Activated effector memory CD4-positive, alpha-beta T cell treated with anti-CD3 and anti-CD28 coated beads, Interleukin-2, amount 50 U/mL, for 16 hours (primary cell): ENCODE results near the gene ACTR3.
"Not testable (repeated sequence)": the region's sequence is repeated elsewhere in the genome, so short reads cannot be mapped to it uniquely, and the experiment has no call there.

Experiments
- DNase-seq: peaks from one replicate; pipeline ENCODE4 v3.0.0-alpha.2; 2020

ACTR3 gene

GRCh38 chr2:113906647-113907046, 16.8 kb downstream of the ACTR3 start:
- no peak for DNase-seq

GRCh38 chr2:113907297-113907696, 17.4 kb downstream of the ACTR3 start:
- DNase-seq = no peak

- peak; percentile 86 for DNase-seq
Observed at GRCh38 chr2:113910110-113910717, 20.3 kb downstream of the ACTR3 start.

GRCh38 chr2:113910967-113911678, 21.2 kb downstream of the ACTR3 start:
- DNase-seq = no peak

GRCh38 chr2:113915082-113915819, 25.4 kb downstream of the ACTR3 start:
- no peak for DNase-seq

GRCh38 chr2:113918229-113918628, 28.3 kb downstream of the ACTR3 start:
- no peak for DNase-seq

- DNase-seq = no peak
Observed at GRCh38 chr2:113920996-113921395, 31.1 kb downstream of the ACTR3 start.

- DNase-seq = no peak
Observed at GRCh38 chr2:113922335-113922734, 32.4 kb downstream of the ACTR3 start.

- DNase-seq = no peak
Observed at GRCh38 chr2:113922784-113923183, 32.9 kb downstream of the ACTR3 start.

- no peak for DNase-seq
Observed at GRCh38 chr2:113925884-113926283, 36.0 kb downstream of the ACTR3 start.

- no peak for DNase-seq
Observed at GRCh38 chr2:113926314-113926713, 36.4 kb downstream of the ACTR3 start.

GRCh38 chr2:113930448-113930847, 40.6 kb downstream of the ACTR3 start:
- no peak for DNase-seq

- no peak for DNase-seq
Observed at GRCh38 chr2:113937501-113937900, 47.6 kb downstream of the ACTR3 start.

GRCh38 chr2:113940891-113941290, 51.0 kb downstream of the ACTR3 start:
- DNase-seq = no peak

- DNase-seq = not testable (repeated sequence)
Observed at GRCh38 chr2:113945784-113946183, 55.9 kb downstream of the ACTR3 start.

GRCh38 chr2:113950906-113951305, 61.0 kb downstream of the ACTR3 start:
- not testable (repeated sequence) for DNase-seq

- DNase-seq = no peak
Observed at GRCh38 chr2:113961000-113961399, 71.1 kb downstream of the ACTR3 start.

- DNase-seq = no peak
Observed at GRCh38 chr2:113962692-113963480, 73.0 kb downstream of the ACTR3 start.

GRCh38 chr2:113963965-113964364, 74.1 kb downstream of the ACTR3 start:
- DNase-seq = no peak

- DNase-seq = no peak
Observed at GRCh38 chr2:113964436-113964835, 74.5 kb downstream of the ACTR3 start.

GRCh38 chr2:113965228-113965627, 75.3 kb downstream of the ACTR3 start:
- DNase-seq = no peak

- peak; percentile 66 for DNase-seq
Observed at GRCh38 chr2:113965644-113966043, 75.8 kb downstream of the ACTR3 start.

GRCh38 chr2:113966171-113966570, 76.3 kb downstream of the ACTR3 start:
- no peak for DNase-seq
